ENCODE results near the gene EYS.

EYS gene

DNA sequence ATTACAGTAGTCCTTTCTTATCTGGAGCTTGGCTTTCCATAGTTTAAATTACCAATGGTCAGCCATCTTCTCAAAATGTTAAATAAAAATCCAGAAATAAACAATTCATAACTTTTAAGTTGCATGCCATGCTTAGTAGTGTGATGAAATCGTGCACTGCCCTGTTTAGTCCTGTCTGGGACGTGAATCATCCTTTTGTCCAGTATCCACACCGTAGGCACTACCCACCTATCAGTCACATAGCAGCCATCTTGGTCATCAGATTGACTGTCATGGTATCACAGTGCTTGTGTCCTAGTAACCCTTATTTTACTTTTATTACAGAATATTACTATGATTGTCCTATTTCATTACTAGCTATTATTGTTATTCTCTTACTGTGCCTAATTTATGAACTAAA lies 924.1 kb downstream of the EYS start:
- H3K9me3 ChIP-seq (ENCODE audit: control insufficient read depth, insufficient read depth, low read length) = no peaks in the 10 kb centered on the region
- no peaks in the 10 kb centered on the region for H3K4me1 ChIP-seq (ENCODE audit: control insufficient read depth, low read length)
- H4K20me1 ChIP-seq (ENCODE audit: control insufficient read depth, insufficient read depth, low read depth, low read length) = no peaks in the 10 kb centered on the region
- no peaks in the 10 kb centered on the region for H3K27me3 ChIP-seq (ENCODE audit: control insufficient read depth, low read length)
- no peak overlapping the region for H3K4me3 ChIP-seq (ENCODE audit: low read length)
- H3F3A ChIP-seq (ENCODE audit: control insufficient read depth, insufficient read depth) = no peaks in the 10 kb centered on the region
- no peaks in the 10 kb centered on the region for H3K9me2 ChIP-seq (replicated peaks; ENCODE audit: control insufficient read depth, low read length)
- no peaks in the 10 kb centered on the region for H3K79me2 ChIP-seq (ENCODE audit: control insufficient read depth, low read length)
- no peaks in the 10 kb centered on the region for H3K36me3 ChIP-seq (ENCODE audit: control insufficient read depth, low read length)
- TF ChIP-seq, protein P1, sequence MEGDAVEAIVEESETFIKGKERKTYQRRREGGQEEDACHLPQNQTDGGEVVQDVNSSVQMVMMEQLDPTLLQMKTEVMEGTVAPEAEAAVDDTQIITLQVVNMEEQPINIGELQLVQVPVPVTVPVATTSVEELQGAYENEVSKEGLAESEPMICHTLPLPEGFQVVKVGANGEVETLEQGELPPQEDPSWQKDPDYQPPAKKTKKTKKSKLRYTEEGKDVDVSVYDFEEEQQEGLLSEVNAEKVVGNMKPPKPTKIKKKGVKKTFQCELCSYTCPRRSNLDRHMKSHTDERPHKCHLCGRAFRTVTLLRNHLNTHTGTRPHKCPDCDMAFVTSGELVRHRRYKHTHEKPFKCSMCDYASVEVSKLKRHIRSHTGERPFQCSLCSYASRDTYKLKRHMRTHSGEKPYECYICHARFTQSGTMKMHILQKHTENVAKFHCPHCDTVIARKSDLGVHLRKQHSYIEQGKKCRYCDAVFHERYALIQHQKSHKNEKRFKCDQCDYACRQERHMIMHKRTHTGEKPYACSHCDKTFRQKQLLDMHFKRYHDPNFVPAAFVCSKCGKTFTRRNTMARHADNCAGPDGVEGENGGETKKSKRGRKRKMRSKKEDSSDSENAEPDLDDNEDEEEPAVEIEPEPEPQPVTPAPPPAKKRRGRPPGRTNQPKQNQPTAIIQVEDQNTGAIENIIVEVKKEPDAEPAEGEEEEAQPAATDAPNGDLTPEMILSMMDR (IDR thresholded peaks at IDR 0.05; ENCODE audit: low read depth, low read length, poor library complexity, severe bottlenecking) = no peak
- TF ChIP-seq EZH2phosphoT487 (IDR thresholded peaks at IDR 0.05; ENCODE audit: borderline replicate concordance, low read length) = no peak
- H3K4me2 ChIP-seq (ENCODE audit: low read length) = no peak overlapping the region
- H3K27ac ChIP-seq (ENCODE audit: low read depth, low read length) = no peak overlapping the region

DNA sequence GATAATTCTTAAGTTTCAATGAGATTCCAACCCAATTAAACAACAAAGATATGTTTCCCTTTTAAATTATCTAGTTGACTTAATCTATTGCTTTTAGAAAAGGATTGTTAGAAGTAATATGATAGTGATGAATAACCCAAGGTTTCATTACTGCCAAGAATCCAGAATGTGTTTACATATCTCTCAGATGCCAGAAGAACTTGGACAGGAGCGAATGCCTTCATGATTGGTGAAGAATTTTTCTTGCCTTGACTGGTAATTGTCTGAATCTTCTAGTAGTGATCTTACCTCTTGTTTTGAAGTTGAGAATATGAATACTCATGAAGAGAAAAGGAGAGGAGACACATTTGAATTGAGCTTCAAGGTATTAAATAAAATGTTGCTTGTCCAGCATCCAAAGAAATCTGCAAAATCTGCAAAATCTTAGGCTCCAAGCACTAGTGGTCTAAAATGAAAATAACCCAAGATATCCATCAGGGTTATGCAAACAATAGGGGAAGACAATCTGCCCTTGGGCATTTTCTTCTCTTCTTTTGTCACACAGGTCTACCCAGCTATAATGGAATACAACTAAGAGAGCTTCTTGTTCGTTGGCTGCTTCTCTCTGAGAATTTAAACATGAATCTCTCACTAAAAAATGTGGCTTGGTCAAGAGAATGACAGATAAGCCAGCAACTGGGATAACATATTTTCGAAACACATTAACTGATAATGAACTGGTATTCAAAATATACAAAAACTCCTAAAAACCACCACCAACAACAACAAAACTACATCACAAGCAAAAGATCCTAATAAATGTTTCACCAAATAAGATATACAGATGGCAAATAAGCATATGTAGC lies 928.9 kb downstream of the EYS start:
- Histone ChIP-seq H3K36me3 (ENCODE audit: control insufficient read depth, low read length) (no peaks in the 10 kb centered on the region), H3K4me2 (ENCODE audit: low read length) (no peak overlapping the region), H3K9me3 (ENCODE audit: control insufficient read depth, insufficient read depth, low read length) (no peaks in the 10 kb centered on the region), H3K4me1 (ENCODE audit: control insufficient read depth, low read length) (no peaks in the 10 kb centered on the region), H4K20me1 (ENCODE audit: control insufficient read depth, insufficient read depth, low read depth, low read length) (no peaks in the 10 kb centered on the region), H3K27ac (ENCODE audit: low read depth, low read length) (no peak overlapping the region), H3F3A (ENCODE audit: control insufficient read depth, insufficient read depth) (no peaks in the 10 kb centered on the region), H3K79me2 (ENCODE audit: control insufficient read depth, low read length) (no peaks in the 10 kb centered on the region), H3K4me3 (ENCODE audit: low read length) (no peak overlapping the region), H3K27me3 (ENCODE audit: control insufficient read depth, low read length) (no peaks in the 10 kb centered on the region), H3K9me2 (replicated peaks; ENCODE audit: control insufficient read depth, low read length) (no peaks in the 10 kb centered on the region)
- no peak for TF ChIP-seq EZH2phosphoT487 (IDR thresholded peaks at IDR 0.05; ENCODE audit: borderline replicate concordance, low read length)
- TF ChIP-seq, protein P1 (IDR thresholded peaks at IDR 0.05; ENCODE audit: low read depth, low read length, poor library complexity, severe bottlenecking) = no peak

DNA sequence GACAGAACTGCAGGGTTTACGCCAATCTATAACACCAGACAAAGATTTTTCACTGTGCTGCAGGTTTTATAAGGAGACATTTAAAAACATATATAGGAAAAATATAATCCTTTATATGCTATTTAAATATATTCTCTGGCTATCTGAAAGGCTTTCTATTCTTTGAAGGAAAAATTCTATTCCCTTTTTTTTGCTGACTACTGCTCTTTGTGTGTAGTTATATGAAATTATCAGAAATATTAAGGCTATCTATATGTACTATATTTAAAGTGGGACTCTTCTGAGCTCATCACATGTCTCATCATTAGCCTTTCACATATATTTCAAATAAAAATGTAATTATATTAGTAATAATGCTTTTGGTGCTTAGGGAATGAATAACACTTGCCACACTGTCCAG lies 930.7 kb downstream of the EYS start:
- H3K27me3 ChIP-seq (ENCODE audit: control insufficient read depth, low read length) = no peaks in the 10 kb centered on the region
- H3K4me2 ChIP-seq (ENCODE audit: low read length) = no peak overlapping the region
- no peak for TF ChIP-seq EZH2phosphoT487 (IDR thresholded peaks at IDR 0.05; ENCODE audit: borderline replicate concordance, low read length)
- TF ChIP-seq, protein P1 (IDR thresholded peaks at IDR 0.05; ENCODE audit: low read depth, low read length, poor library complexity, severe bottlenecking) = no peak
- H3K9me2 ChIP-seq (replicated peaks; ENCODE audit: control insufficient read depth, low read length) = no peaks in the 10 kb centered on the region
- no peak overlapping the region for H3K4me3 ChIP-seq (ENCODE audit: low read length)
- H3K4me1 ChIP-seq (ENCODE audit: control insufficient read depth, low read length) = no peaks in the 10 kb centered on the region
- no peaks in the 10 kb centered on the region for H3K36me3 ChIP-seq (ENCODE audit: control insufficient read depth, low read length)
- H4K20me1 ChIP-seq (ENCODE audit: control insufficient read depth, insufficient read depth, low read depth, low read length) = no peaks in the 10 kb centered on the region
- no peaks in the 10 kb centered on the region for H3K79me2 ChIP-seq (ENCODE audit: control insufficient read depth, low read length)
- H3F3A ChIP-seq (ENCODE audit: control insufficient read depth, insufficient read depth) = no peaks in the 10 kb centered on the region
- H3K9me3 ChIP-seq (ENCODE audit: control insufficient read depth, insufficient read depth, low read length) = no peaks in the 10 kb centered on the region
- no peak overlapping the region for H3K27ac ChIP-seq (ENCODE audit: low read depth, low read length)
